HCT116 (cell line): ENCODE results near the gene CA7. TPM values are rescaled to one million over a fixed set of nuclear protein-coding genes. Genes with fewer than 3 reads are reported as not detected.

Source experiments
- ATAC-seq: fragments of 200-7000 bp; cut with Tn5 transposase; 2 replicates; pipeline ENCODE4 v1.9.1; 2020; ENCODE audit warnings: mild to moderate bottlenecking, moderate library complexity
- BruUV-seq: library from RNA; stranded (reverse); fragments of 400-500 nt; replicated peaks from 2 replicates; lab custom pipeline; 2021; lab: Mats Ljungman, UMichigan
- CTCF ChIA-PET: fragments of 300-600 bp; sonication (Branson Sonifier 250); formaldehyde crosslinking; loops from one replicate; lab custom pipeline; 2021; ENCODE audit warnings: antibody characterized with exemption; lab: Charles Lee
- POLR2A ChIA-PET: fragments of 300-600, 350-600 bp; sonication (Branson Sonifier 250); formaldehyde crosslinking; loops from one replicate; lab custom pipeline; 2021; ENCODE audit warnings: antibody characterized with exemption; lab: Charles Lee
- RAD21 ChIA-PET, 2 experiments: fragments of 300-600 bp; sonication (Branson Sonifier 250); formaldehyde crosslinking; loops; one replicate each; lab custom pipeline; 2023; ENCODE audit warnings: low total read pairs in 2 of 2; ENCODE audit not compliant: uncharacterized antibody in 2 of 2, unreplicated experiment in 2 of 2, low non-redundant PET in 1 of 2; lab: Charles Lee
- DNase-seq: peaks from one replicate; pipeline ENCODE4 v3.0.0-alpha.2; 2010; ENCODE audit warnings: low read depth, low spot score
- H2AFZ ChIP-seq: fragments of 200-600 bp; shearing (Covaris generic), sonication (generic); 2 replicates; pipeline ENCODE4 v1.6.1; 2017; ENCODE audit warnings: low read depth, mixed run types, mixed read lengths, antibody characterized with exemption, low read length; ENCODE audit not compliant: poor library complexity, severe bottlenecking
- H3K27ac ChIP-seq: 2 replicates; pipeline ENCODE4 v1.5.1; 2012; ENCODE audit warnings: low read depth, low read length
- H3K27me3 ChIP-seq: fragments of 200-600 bp; sonication (generic); 2 replicates; pipeline ENCODE4 v1.6.1; 2016; ENCODE audit warnings: mixed run types, low read length, mixed read lengths; ENCODE audit not compliant: insufficient read depth
- H3K36me3 ChIP-seq, 2 experiments: fragments of 200-500 bp in 1 of 2; fragments of 200-600 bp in 1 of 2; sonication (Bioruptor generic) in 1 of 2; sonication (generic) in 1 of 2; 2 replicates each; pipeline versions ENCODE4 v1.5.1 to v1.6.1; 2014 to 2016; ENCODE audit warnings: low read length in 2 of 2, inconsistent platforms in 1 of 2, mixed read lengths in 1 of 2, mixed run types in 1 of 2; ENCODE audit not compliant: insufficient read depth in 2 of 2, control insufficient read depth in 1 of 2
- H3K4me1 ChIP-seq, 2 experiments: fragments of 200-600 bp in 1 of 2; sonication (generic) in 1 of 2; 2 replicates each; pipeline versions ENCODE4 v1.5.1 to v1.6.1; 2012 to 2017; ENCODE audit warnings: low read length in 2 of 2, inconsistent platforms in 1 of 2, mild to moderate bottlenecking in 1 of 2, mixed read lengths in 1 of 2, mixed run types in 1 of 2, moderate library complexity in 1 of 2; ENCODE audit not compliant: insufficient read depth in 2 of 2, control insufficient read depth in 1 of 2
- H3K4me2 ChIP-seq: fragments of 200-600 bp; sonication (generic); 2 replicates; pipeline ENCODE4 v1.6.1; 2017; ENCODE audit warnings: mixed run types, low read length, mixed read lengths
- H3K4me3 ChIP-seq, 2 experiments: fragments of 200-600 bp in 1 of 2; sonication (generic) in 1 of 2; replicated peaks in 1 of 2; 2 replicates each; pipeline ENCODE4 v1.5.1; 2011 to 2016; ENCODE audit warnings: low read length in 2 of 2, control low read depth in 1 of 2, low read depth in 1 of 2, mild to moderate bottlenecking in 1 of 2, mixed read lengths in 1 of 2, mixed run types in 1 of 2
- H3K79me2 ChIP-seq: fragments of 200-600 bp; sonication (generic); 2 replicates; pipeline ENCODE4 v1.6.1; 2017; ENCODE audit warnings: mild to moderate bottlenecking, mixed run types, low read length, moderate library complexity, mixed read lengths; ENCODE audit not compliant: insufficient read depth
- H3K9ac ChIP-seq: fragments of 200-600 bp; sonication (generic); 2 replicates; pipeline ENCODE4 v1.6.1; 2016; ENCODE audit warnings: low read length, mixed read lengths
- H3K9me2 ChIP-seq: fragments of 200-600 bp; sonication (generic), shearing (Covaris generic); 2 replicates; pipeline ENCODE4 v1.6.1; 2017; ENCODE audit warnings: mixed run types, mild to moderate bottlenecking, moderate library complexity; ENCODE audit not compliant: insufficient read depth
- H3K9me3 ChIP-seq, 2 experiments: fragments of 200-500 bp in 1 of 2; fragments of 200-600 bp in 1 of 2; sonication (Bioruptor generic) in 1 of 2; sonication (generic) in 1 of 2; 2 replicates each; pipeline ENCODE4 v1.6.1; 2014 to 2017; ENCODE audit warnings: low read length in 2 of 2, mixed read lengths in 2 of 2, inconsistent platforms in 1 of 2, low read depth in 1 of 2, mild to moderate bottlenecking in 1 of 2, mixed run types in 1 of 2, moderate library complexity in 1 of 2; ENCODE audit not compliant: control insufficient read depth in 1 of 2, insufficient read depth in 1 of 2
- H4K20me1 ChIP-seq: fragments of 200-600 bp; sonication (generic), shearing (Covaris generic); 2 replicates; pipeline ENCODE4 v1.6.1; 2017; ENCODE audit warnings: mixed run types, mild to moderate bottlenecking, moderate library complexity; ENCODE audit not compliant: insufficient read depth
- ATF3 ChIP-seq: IDR thresholded peaks from 2 replicates; pipeline ENCODE4 v1.6.1; 2012
- CEBPB ChIP-seq: IDR thresholded peaks from 2 replicates; pipeline ENCODE4 v1.6.1; 2012; ENCODE audit warnings: low read depth
- EZH2phosphoT487 ChIP-seq: fragments of 200-600 bp; IDR thresholded peaks from 2 replicates; pipeline ENCODE4 v1.6.1; 2018; ENCODE audit warnings: antibody characterized with exemption, borderline replicate concordance
- FOSL1 ChIP-seq: IDR thresholded peaks from 2 replicates; pipeline ENCODE4 v1.6.1; 2012; ENCODE audit warnings: low read depth
- MAX ChIP-seq: IDR thresholded peaks from 2 replicates; pipeline ENCODE4 v1.6.1; 2012
- REST ChIP-seq: IDR thresholded peaks from 2 replicates; pipeline ENCODE4 v1.6.1; 2012; ENCODE audit warnings: low read depth
- SIN3A ChIP-seq: IDR thresholded peaks from 2 replicates; pipeline ENCODE4 v1.6.1; 2012; ENCODE audit warnings: low read depth
- SP1 ChIP-seq: IDR thresholded peaks from 2 replicates; pipeline ENCODE4 v1.6.1; 2012; ENCODE audit warnings: low read depth
- TCF7L2 ChIP-seq: IDR thresholded peaks from 2 replicates; pipeline ENCODE4 v1.7.0; 2011; ENCODE audit warnings: borderline replicate concordance, inconsistent platforms; ENCODE audit not compliant: insufficient read depth, insufficient read length; ENCODE audit errors: extremely low read depth
- YY1 ChIP-seq: IDR thresholded peaks from 2 replicates; pipeline ENCODE4 v1.6.1; 2011; ENCODE audit warnings: low read length, low read depth, moderate library complexity, mild to moderate bottlenecking; ENCODE audit not compliant: insufficient replicate concordance; ENCODE audit errors: extremely low read depth
- ZBTB33 ChIP-seq: IDR thresholded peaks from 2 replicates; pipeline ENCODE4 v1.6.1; 2011; ENCODE audit warnings: mild to moderate bottlenecking, low read length, moderate library complexity; ENCODE audit not compliant: insufficient replicate concordance; ENCODE audit errors: extremely low read depth
- ZFX ChIP-seq: fragments of 450-650 bp; IDR thresholded peaks from 2 replicates; pipeline ENCODE4 v1.6.1; 2017
- intact Hi-C: fragments of 100-400 bp; cut with micrococcal nuclease; formaldehyde crosslinking; loops from 2 replicates; pipeline ENCODE4 v1.10.0; 2022
- total RNA-seq: library from RNA; stranded (reverse); gene quantifications from one replicate; pipeline ENCODE4 v1.2.1, GENCODE V29; 2021; ENCODE audit not compliant: unreplicated experiment

The CA7 gene
- total RNA-seq, 1 experiment from 2014 or later = not detected

GRCh38 chr16:66814734-66815133, 29.5 kb upstream of the CA7 start:
- DNase-seq (no peak), ATAC-seq (no peak)
- CTCF ChIA-PET = no interaction called here
- H3K27me3 ChIP-seq = no peaks in the 10 kb centered on the region
- no peaks in the 10 kb centered on the region for H4K20me1 ChIP-seq
- no peaks in the 10 kb centered on the region for H3K79me2 ChIP-seq
- RAD21 ChIA-PET = interaction anchor here in 1 of 2 experiments (0.5 kb wide), 1 partner anchor 74 kb away, joined by 3 read pairs; no protein-coding TSS in a partner anchor
- peaks cover 63 to 66% of the 10 kb centered on the region in 2 experiments for H3K36me3 ChIP-seq
- POLR2A ChIA-PET = no interaction called here
- no peaks in the 10 kb centered on the region for H3K9me2 ChIP-seq
- no peak overlapping the region for H3K27ac ChIP-seq
- no TSS peak for BruUV-seq
- no peaks in the 10 kb centered on the region for H3K9me3 ChIP-seq
- no peak overlapping the region for H3K4me3 ChIP-seq
- H3K9ac ChIP-seq = no peak overlapping the region
- H3K4me1 ChIP-seq = no peaks in the 10 kb centered on the region
- no peak overlapping the region for H2AFZ ChIP-seq
- TF ChIP-seq EZH2phosphoT487 (no peak), MAX (no peak)
- no peak overlapping the region for H3K4me2 ChIP-seq
- intact Hi-C loops = no loop called here

GRCh38 chr16:66824006-66824405, 20.2 kb upstream of the CA7 start:
- RAD21 ChIA-PET = no interaction called here
- no peaks in the 10 kb centered on the region for H3K27me3 ChIP-seq
- no peaks in the 10 kb centered on the region; a peak in 1 of 4 replicates for H3K4me1 ChIP-seq
- no peaks in the 10 kb centered on the region for H3K9me2 ChIP-seq
- intact Hi-C loops = no loop called here
- peaks cover 34 to 48% of the 10 kb centered on the region in 2 experiments for H3K36me3 ChIP-seq
- no TSS peak for BruUV-seq
- no peak for DNase-seq
- H4K20me1 ChIP-seq = no peaks in the 10 kb centered on the region
- H3K27ac ChIP-seq = no peak overlapping the region
- no peak overlapping the region for H3K4me2 ChIP-seq
- CTCF ChIA-PET = interaction anchor here (1.1 kb wide), 1 partner anchor 44 kb away, joined by 3 read pairs; no protein-coding TSS in a partner anchor
- no peak overlapping the region for H2AFZ ChIP-seq
- ATAC-seq = no peak
- no peak overlapping the region for H3K9ac ChIP-seq
- H3K9me3 ChIP-seq = no peaks in the 10 kb centered on the region
- peaks cover 60% of the 10 kb centered on the region for H3K79me2 ChIP-seq
- H3K4me3 ChIP-seq = no peak overlapping the region
- POLR2A ChIA-PET = no interaction called here
- no peak for TF ChIP-seq TCF7L2
- TF ChIP-seq EZH2phosphoT487 = no peak
- TF ChIP-seq CEBPB = no peak
- TF ChIP-seq YY1 = no peak
- no peak for TF ChIP-seq SP1
- no peak for TF ChIP-seq FOSL1
- no peak for TF ChIP-seq ZBTB33
- no peak for TF ChIP-seq ATF3
- TF ChIP-seq REST = no peak
- TF ChIP-seq MAX = no peak
- no peak for TF ChIP-seq ZFX
- TF ChIP-seq SIN3A = no peak
